GM21423 (cell line): ENCODE data around the gene TBC1D30.
"Not testable (repeated sequence)": the region's sequence is repeated elsewhere in the genome, so short reads cannot be mapped to it uniquely, and the experiment has no call there.

Experiments
- ATAC-seq: cut with Tn5 transposase; IDR thresholded peaks from one replicate; pipeline ENCODE4 v1.9.1; 2021; ENCODE audit warnings: mild to moderate bottlenecking, moderate library complexity; ENCODE audit not compliant: unreplicated experiment

Gene TBC1D30, protein sequence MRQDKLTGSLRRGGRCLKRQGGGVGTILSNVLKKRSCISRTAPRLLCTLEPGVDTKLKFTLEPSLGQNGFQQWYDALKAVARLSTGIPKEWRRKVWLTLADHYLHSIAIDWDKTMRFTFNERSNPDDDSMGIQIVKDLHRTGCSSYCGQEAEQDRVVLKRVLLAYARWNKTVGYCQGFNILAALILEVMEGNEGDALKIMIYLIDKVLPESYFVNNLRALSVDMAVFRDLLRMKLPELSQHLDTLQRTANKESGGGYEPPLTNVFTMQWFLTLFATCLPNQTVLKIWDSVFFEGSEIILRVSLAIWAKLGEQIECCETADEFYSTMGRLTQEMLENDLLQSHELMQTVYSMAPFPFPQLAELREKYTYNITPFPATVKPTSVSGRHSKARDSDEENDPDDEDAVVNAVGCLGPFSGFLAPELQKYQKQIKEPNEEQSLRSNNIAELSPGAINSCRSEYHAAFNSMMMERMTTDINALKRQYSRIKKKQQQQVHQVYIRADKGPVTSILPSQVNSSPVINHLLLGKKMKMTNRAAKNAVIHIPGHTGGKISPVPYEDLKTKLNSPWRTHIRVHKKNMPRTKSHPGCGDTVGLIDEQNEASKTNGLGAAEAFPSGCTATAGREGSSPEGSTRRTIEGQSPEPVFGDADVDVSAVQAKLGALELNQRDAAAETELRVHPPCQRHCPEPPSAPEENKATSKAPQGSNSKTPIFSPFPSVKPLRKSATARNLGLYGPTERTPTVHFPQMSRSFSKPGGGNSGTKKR

DNA sequence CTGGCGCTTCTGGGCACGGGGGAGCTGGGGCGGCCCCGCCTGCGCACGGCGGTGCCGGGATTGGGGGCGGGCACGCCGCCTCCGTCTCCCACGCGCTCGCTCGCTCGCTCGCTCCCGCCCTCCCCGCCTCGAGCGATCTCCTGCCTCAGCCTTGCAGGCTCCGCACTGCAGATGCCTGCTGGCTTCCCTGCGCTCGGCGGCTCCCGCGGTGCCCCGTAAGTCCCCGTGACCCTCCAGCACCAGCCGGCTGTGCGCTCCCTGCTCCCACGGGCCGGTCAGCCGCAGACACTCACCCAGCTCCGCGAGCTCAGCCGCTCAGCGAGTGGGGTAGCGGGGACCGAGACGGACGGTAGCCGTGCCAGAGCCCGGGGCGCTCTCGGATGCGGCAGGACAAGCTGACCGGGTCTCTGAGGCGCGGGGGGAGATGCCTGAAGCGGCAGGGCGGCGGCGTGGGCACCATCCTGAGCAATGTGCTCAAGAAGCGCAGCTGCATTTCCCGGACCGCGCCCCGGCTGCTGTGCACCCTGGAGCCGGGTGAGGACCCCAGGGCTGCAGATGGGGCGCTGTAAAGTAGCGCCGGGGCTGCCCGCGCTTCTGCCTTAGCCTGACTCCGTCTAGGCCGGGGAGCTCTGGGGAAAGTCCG, at the start of gene TBC1D30:
TSS of gene TBC1D30 (plus strand) at position 148 of the 643 bp plus-strand sequence. CDS start at position 381, 233 bp downstream.
- ATAC-seq, result no peak

DNA sequence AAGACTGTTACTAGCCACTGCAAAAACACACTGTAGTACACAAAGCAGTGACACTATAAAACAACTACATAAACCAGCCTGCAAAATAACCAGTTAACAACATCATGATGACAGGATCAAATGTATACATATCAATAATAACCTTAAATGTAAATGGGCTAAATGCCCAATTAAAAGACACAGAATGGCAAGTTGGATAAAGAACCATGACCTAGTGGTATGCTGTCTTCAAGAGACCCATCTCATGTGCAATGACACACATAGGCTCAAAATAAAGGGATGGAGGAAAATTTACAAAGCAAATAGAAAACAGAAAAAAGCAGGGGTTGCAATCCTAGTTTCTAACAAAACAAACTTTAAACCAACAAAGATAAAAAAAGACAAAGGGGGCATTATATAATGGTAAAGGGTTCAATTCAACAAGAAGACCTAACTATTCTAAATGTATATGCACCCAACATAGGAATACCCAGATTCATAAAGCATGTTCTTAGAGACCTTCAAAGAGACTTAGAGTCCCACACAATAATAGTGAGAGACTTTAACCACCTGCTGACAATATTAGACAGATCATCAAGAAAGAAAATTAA, 49.2 kb upstream of the TBC1D30 start:
- not testable (repeated sequence) for ATAC-seq

DNA sequence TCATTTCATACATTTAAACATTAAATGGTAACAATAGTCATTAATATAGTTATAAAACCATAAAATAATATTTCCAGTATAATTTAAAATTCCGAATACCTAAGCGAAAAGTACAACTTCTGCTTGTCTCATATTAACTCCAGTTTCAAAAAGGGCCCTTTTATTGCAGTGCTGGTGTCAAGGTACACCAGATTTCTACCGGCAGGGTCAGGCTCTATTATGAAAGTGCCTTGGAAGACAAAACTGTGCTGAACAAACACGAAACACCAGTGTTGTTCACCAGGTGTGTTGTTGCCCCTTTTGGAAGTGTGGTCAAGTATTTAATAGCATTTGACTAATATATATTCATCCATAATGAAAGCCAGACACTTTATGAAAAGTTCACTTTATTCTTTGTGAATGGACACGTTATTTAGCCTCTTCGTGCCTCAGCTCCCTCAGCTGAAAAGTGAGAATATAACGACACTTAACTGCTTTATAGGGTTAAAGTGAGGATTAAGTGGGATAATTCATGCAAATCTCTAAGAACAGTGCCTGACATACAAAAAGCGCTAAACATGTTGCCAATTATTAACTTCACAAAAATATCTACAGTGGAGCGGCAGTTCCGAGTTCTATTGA, 45.0 kb upstream of the TBC1D30 start:
- ATAC-seq, result no peak

DNA sequence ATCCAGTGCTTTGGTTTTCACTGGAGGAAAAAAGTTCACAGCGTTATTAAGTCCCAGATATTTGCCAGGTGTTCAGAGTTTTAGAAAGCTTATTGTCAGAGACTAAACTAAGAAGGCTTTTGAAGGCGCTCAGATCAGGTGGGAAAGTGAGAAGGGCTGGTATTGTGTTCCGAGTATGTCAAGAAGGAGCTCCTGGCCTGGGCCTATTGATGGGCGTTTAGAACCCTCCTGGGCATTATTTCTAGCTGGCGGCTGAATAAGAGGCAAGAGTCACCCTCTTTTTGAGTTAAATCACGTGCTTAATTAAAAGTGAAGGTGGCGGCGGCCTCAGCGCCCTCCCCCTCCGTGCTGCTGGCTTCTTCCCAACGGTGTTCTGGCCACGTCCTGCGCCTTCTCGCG, 44.3 kb upstream of the TBC1D30 start:
- no peak for ATAC-seq

DNA sequence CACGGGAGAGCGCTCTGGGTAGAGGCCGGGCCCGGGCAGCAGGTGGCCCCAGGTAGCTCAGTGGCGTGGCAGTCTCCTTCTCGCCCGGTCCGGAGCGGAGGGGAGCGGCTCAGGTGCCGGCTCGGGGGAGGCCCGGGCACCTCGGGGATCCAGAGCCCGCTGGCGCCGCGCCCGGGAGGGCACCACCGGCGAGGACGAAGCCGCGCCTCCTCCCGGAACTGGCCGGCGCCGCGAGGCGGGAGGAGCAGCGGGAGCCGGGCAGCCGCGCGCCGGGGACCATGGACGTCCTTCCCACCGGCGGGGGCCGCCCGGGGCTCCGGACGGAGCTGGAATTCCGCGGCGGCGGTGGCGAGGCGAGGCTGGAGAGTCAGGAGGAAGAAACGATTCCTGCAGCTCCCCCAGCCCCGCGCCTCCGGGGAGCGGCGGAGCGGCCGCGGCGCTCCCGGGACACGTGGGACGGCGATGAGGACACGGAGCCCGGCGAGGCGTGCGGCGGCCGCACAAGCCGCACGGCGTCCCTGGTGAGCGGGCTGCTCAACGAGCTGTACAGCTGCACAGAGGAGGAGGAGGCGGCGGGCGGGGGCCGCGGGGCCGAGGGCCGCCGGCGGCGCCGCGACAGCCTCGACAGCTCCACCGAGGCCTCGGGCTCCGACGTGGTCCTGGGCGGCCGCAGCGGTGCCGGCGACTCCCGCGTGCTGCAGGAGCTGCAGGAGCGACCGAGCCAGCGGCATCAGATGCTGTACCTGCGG, 43.7 kb upstream of the TBC1D30 start:
- ATAC-seq, result peak; percentile 63

DNA sequence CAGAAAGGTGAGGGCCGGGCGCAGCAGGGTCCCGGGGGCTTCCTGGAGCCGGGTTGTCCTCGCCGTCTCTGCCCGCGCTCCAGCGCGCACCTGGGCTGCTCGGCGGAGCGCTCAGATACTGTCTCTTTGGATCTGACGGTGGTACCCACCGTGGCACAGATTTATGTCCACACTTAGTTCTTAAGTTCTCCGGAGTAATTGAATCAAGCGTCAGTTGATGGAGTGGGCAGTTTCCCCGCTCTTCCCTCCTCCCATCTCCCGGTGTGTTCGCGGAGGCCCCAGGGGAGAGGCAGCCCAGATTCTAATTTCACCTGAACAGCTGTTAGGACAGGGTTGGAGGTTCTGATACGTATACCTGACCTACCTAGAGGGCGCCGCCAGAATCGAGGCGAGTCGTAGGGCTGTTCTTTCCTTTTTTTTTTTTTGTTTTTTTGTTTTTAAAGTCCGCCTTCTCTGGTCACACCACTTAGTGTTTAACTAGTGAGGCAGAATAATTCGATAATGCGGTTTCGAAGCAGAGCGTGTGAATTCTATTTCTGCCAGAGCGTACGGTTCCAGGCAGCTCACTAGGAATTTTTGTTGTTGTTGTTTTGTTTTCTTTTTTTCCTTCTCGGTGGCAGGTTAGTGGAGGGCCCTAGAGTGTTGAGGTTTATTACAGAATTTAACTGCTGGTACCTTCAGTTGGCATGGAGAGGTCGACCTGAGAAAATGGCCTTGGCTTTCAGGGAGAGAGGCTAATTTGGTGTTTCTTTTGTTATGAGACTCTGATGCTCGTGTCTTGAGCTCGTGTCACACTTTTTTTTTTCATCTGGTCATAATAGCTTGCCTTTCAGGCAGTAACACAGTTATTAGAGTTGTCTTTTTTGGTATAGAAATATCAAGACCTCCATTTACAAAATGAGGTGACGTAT, 42.9 kb upstream of the TBC1D30 start:
- ATAC-seq, result peak; percentile 16

DNA sequence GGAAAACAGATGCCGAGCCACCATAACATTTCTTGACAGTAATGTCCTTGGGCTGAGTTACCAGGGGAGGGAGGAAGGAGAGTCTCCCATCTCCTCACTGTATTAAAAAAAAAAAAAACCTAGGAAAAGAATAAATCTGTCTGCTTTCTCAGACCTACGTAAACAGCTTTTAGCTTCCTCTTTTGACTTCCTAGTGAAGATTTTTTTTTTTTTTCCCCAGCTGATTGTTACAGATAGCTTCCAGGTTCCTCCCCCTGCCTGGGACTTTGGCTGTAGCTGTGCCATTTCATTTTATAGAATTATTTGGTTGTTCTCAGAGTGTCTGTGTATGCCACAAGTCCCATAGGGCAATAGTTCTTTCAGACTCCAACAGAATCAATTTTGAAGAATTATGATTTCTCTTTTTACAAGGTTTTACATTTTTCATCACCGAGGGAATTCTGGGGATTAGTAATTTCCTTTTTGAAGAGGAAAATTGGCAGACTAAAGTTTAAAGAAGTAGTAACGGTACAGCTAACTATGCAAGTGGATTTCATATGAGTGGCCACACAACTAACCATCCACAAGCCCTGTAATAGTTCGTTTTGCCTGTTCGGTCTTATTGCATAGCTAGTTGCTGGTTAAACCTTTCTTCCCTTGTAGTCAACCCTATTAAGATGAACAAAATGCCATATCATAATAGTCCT, 42.1 kb upstream of the TBC1D30 start:
- ATAC-seq, result no peak

DNA sequence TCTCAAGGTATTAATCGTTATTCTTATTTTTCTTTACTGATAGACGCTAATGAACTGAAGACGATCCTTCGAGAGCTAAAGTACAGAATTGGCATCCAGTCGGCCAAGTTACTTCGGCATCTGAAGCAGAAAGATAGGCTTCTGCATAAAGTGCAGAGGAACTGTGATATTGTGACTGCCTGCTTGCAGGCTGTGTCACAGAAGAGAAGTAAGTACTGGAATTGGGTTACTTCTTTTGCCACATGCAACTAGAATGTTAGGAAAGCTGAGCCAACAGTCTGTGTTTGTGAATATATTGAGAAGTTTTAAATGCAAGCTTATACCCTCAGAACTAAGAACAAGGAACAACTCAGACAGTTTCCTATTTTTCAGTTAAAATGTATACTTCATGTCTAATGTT, 38.6 kb upstream of the TBC1D30 start:
- ATAC-seq, result no peak

DNA sequence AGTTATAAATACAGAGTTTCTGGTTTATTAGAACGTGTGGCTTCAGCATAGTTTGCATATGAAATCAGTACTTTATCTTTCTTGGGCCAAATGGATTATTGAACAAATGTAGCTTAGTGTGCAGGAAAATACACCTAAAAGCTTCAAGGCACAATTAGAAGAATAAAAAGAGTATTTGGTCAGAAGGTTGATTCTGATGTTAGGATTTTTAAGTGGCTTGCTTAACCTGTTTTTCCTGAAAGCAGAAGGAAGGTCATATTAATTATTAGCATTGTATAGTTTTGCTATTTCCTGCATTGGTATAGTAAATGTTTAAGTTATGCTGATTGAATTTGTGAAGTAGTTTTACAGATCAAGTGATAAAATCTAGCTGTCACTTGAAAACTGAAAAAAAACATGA, 34.3 kb upstream of the TBC1D30 start:
- no peak for ATAC-seq

DNA sequence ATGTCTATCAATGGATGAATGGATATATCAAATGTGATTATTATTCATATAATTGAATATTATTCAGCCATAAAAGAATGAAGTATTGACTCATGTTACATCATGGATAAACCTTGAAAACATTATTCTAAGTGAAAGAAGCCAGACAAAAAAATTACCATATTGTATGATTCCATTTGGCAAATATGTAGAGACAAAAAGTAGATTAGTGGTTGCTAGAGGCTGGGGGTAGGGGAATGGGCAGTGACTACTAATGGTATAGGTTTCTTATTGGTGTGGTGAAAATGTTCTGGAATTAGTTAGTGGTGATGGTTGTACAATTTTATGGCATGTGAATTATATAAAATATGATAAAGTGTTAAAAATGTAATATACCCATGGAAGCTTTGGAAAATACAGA, 33.4 kb upstream of the TBC1D30 start:
- no peak for ATAC-seq

DNA sequence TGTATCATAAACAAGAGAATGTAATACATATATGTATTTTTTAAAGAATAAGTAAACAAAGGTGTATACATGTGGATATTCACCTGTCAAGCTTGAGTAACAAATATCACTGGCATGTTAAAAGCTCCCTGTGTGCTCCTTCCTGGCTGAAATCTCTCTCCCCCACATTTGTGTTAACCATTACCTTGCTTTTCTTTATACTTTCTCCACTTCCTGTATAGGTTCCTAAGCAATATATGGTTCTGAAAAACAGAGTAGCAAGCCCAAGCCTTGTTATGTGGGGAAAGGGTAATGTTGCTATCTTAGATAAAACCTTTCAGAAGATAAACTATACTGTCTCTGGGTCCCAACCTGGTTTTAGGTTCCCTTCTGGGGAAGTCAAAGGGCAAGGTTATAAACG, 32.3 kb upstream of the TBC1D30 start:
- peak; percentile 52 for ATAC-seq

DNA sequence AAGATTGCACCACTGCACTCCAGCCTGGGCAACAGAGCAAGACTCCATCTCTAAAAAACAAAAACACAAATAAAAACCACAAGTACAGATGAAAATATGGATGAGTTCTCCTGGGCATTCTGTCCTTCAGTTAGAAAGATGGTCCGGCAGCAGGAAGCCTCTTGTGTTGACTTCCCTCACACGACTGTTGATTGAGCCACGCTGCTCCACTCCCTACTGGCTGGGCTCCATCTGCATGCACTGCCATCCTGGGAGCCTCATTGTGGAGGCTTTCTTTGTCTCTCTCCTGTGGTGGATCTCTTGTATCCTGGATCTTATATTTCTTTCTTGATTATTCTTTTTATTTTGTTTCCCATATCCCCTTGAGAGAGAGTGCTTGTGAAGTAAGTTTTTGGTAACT, 30.8 kb upstream of the TBC1D30 start:
- no peak for ATAC-seq

DNA sequence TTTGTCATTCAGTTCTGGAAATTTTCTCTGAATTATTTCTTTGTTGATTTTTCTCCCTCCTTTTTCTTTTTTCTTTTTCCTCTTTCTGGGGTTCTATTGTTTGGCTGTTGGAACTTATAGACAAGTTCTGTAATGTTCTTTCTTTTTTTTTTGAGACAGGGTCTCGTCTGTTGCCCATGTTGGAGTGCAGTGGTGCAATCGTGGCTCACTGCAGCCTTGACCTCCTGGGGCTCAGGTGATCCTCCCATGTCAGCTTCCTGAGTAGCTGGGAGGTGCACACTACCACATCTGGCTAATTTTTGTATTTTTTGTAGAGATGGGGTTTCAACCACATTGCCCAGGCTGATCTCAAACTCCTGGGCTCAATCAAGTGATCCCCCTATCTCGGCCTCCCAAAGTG, 30.1 kb upstream of the TBC1D30 start:
- ATAC-seq, result no peak

DNA sequence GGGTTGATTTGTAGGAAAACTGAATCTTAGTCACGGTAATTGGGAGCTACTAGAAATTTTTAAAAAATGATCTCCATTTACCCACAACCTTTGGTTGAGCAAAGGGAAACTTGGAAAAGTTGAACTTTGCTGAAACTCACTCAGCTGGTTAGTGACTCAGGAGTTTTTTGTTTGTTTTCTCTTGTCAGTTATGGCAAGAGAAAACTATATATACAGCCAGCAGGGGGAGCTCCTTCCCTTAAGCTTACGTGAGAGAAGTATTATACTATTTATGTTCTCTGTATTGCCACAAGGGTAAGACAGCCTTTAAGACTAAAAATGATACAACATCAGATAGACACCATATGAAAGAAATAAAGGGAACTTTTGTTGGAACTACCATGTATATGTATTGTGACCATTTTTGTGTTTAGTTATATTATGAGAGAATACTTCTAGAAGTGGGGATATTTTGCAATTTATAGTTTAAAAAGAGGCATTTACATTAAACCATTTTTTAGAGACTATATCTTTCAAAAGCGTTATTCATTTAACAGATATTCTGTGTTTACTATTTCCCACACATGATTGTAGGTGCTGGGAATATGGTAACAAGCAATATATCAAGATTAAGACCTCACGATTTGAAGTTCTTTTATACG, 28.1 kb upstream of the TBC1D30 start:
- ATAC-seq, result peak; percentile 76

DNA sequence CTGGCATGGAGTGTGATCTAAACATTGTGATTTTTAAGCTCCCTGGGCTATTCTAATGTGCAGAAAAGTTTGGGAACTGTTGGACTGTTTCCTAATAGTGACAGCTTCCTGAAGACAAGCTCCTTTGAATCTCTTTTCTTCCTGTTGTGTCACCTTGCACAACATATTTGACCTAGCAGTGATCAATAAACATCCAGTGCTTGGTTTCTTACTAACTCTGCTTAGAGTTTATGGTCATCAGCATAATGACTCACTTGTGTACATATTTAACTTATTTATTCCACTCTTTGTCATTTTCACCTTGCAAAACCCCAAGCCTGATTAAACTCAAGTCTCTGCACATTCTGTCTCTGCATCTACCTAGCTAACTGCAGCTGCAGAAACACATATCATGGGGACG, 27.3 kb upstream of the TBC1D30 start:
- ATAC-seq, result no peak

DNA sequence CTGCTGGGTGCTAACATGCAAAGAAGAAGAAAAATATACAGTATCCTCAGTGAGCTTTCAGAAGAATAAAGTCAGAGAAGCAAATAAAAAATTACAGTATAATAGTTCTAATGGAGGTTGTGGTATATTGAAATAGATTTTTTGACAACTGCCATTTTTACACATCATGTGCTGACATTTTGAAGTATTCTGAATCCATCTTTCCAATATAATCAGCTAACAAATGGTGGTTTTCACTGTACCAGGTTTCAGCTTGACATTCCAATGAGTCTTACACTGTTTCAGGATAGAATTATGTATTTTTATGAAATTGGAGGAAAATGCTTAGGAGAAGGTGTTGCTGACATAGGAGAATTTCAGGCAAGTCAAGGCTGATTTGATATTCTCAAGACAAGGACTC, 26.3 kb upstream of the TBC1D30 start:
- no peak for ATAC-seq

DNA sequence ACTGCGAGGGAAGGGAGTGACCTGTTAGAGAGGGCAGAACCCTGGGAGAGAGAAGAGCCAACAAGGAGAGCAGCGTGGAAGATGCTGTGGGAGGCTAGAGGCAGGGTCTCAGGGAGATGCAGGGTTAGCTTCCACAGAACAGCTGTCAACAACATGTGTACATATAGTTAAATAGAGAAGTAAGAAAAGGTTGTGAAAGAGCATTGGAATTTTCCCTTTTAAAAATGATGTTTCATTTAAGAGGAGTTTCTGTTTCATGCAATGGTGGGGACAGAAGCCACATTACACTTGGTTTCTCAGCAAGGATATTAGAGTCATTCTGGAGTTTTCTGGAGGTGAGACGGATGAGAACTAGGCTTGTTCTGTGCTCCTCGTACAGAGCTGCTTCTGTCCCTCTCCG, 23.8 kb upstream of the TBC1D30 start:
- ATAC-seq, result peak; percentile 45

DNA sequence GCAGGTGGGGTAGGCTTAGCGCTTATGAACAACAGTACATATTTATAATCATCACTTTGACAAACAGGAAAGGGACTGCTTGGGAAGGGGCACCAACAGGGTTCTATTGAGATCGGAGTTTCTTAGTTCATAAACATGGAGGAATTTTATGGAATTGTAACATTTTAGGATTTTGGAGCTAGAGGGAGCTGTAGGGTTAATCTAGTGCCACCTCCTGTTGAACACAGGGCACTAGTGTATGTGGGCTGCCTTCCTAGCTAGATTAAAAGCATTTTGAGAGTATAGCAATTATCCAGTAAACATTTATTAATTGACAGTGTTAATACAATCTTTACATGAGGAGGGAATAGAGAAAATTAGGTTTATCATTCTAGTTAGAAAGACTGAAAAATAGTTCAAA, 23.1 kb upstream of the TBC1D30 start:
- ATAC-seq, result no peak
